Stimulated activated CD8-positive, alpha-beta memory T cell treated with anti-CD3 and anti-CD28 coated beads, Interleukin-4, amount 100 ng/mL, for 48 hours (primary cell): ENCODE data around the gene BPIFB1.

Source experiments
- DNase-seq: peaks from one replicate; pipeline ENCODE4 v3.0.0-alpha.2; 2020

Gene BPIFB1

DNA sequence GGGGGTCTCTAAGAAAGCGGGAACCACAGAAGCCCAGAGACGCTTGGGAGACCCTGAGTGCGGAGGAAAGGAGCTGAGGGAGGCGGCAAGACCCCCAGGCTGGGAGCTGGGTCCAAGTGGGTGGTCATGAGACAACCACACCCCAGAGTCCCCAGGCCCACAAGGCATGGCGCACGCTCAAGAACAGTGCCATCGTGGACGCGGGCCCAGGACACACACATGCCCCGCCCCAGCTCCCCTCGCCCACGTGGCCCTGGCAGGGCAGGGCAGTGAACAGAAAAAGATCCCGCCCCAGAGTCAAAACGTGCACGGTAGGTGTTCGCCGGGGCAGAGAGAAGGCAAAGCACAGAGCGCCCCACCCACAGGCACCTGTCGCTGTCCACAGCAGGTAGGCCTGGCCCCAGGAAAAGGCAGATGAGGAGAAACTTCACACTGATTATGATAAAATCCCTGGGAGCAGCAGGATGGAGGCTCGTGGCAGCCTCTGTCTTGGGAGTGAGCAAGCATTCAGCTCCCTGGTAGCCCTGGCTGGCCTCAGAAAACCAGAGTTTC lies 50.0 kb downstream of the BPIFB1 start:
- DNase-seq: no peak

DNA sequence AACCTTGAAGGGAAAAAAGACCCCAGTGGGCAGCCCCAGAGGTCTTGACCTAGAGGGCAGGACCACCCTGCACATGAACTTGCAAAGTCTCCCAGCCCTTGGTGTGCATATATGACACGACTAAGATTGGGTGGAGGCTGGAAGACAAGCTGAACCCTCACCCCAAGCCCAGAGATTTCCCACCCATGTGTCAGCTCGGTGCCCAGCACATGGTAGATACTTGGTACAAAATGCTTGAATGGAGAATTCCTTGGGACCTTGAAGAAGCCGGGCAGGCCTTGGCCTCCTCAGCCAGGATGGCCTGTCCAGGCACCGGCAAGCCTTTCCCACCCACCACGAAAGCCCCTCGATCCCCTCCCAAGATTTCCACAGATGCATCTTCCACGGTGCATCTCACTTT lies 50.6 kb downstream of the BPIFB1 start:
- DNase-seq: no peak

DNA sequence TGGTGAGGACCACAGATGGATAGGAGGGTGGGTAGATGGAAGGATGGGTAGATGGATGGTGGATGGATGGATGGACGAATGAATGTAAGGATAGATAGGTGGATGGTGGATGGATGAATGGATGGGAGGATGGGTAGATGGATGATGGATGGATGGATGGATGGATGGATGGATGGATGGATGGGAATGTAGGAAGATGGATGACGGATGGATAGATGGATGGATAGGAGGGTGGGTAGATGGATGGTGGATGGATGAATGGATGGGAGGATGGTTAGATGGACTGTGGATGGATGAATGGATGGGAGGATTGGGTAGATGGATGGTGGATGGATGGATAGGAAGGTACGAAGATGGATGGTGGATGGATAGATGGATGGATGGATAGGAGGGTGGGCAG lies 51.1 kb downstream of the BPIFB1 start:
- DNase-seq: no peak

DNA sequence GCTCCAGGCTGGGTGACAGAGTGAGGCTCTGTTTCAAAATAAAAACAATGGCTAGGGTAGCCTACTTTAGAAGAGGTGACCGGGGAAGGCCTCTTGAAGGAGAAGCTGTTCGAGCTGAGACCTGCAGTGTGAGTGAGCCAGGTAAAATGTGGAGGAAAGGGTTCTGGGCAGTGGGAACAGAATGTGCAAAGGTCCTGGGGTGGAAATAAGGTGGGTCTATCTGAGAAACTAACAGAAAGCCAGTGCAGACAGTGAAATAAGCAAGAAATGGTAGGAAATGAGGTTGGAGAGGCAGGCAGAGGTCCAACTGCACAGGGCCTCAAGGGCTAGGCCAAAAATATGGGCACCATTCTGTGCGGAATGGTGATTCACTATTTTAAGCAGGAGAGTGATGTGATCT lies 53.4 kb downstream of the BPIFB1 start:
- no peak for DNase-seq

DNA sequence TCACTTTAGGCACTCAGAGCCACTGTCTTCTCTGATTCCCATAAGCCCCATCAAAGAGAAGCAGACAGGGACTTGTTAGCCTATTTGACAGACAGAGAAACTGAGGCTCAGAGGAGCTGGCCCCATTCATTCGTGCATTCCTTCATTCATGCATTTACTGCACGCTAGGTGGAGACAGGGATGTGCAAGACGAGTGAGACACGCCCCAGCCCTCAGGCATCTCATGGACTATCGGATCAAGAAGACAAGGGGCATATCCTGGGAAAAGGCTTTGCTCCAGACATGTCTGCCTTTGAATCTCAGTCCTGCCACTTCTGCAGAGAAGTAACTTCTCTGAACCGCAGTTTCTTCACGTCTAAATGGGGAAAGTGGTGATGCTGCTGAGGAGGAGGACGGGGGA lies 54.1 kb downstream of the BPIFB1 start:
- DNase-seq: no peak

DNA sequence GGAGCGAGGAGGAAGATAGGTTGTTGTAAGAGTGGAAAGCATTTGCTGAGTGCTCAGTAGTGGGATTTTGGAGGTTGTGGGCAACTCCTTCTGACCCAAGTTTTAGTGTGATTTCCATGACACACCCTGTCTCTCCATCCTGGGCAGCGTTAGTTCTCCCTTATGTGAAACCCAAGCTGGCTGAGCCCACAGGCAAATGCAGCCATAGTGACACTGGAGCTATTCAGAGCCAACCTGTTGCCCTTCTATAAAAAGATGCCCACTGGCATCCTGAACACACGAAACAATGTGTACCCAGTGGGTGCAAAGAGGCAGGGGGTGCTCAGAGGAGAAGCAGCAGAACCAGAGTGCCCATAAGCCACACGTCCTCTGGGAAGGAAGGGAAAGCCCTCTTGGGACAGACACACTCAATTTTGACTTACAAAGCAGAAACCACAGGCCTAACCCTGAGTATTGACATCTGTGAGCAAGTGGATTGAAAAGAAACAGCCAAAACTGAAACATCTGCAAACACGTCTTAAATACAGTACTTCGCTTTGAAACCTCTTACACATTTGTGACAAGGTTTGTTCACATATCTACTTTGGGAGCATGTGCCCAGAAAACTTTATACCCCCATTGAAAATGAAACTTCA lies 54.6 kb downstream of the BPIFB1 start:
- no peak for DNase-seq

DNA sequence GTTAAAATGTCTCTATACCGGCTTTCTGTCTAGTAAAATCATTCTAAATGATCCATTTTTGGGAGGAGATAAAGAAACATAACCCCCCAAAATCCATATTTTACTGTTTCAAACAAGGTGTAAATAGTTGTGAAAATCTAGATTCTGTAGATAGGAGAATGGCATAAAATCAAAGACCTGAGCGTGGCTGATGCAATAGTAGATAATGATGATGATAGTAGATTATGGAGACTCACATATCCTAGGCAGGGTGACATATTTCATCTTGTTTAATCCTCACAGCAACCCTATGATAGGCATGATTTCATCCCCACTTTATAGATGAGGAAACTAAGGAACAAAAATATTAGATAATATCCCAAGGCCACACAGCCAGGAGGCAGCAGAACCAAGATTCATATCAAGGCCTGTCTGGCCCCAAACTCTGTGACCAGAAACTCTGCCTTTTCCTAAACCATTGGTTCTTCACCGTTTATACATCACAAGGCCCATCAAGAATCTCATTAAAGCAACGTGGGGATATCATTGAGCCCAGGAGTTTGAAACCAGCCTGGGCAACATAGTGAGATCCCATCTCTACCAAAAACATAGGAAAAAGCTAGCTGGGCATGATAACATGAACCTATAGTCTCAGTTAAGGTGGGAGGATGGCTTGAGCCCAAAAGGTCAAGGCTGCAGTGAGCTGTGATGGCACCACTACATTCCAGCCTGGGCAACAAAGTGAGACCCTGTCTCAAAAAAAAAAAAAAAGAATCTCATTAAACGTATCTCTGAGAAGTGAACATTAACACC lies 55.6 kb downstream of the BPIFB1 start:
- no peak for DNase-seq

DNA sequence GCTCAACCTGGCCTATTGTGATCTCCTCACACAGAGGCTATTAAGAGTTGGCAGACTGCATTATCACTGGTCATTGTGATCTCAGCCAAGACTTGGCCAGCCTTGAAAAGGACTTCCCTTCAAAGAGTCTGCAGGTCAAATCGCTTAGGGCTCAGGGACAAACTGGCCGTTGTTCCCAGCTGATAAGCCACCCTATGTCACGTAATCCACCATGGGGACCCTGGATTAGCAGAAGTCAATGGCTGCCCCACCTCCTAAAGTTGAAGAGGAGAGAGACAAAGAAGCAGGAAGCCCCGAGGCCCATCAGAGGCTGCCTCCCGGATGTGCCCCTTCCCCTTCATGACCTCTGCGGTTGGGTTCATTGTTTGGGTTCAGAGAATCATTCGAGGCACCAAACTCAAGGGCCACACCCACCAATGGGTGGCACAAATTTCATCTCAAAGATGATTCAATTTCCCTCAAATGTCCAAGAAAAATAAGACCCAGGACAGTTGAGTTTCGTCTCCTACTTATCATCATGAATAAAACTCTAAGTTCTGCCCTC lies 56.6 kb downstream of the BPIFB1 start:
- no peak for DNase-seq

DNA sequence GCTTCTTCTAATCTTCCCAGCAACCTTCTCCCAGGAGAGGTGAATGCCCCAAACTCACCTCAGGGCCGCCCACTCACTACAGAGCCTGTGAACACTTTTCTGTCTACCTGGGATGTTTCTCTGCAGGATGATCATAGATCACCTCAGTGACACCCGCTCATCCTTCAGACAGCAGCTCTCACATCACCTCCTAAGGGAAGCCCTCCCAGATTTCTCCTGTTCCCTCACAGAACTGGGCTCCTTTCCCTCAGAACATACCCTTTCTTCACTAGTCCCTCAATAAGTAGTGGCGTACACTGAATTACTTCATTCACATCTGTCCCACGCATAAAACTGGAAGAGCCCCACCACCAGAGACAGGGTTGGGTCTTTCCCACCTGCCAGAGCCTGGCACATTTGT lies 60.5 kb downstream of the BPIFB1 start:
- DNase-seq: no peak

DNA sequence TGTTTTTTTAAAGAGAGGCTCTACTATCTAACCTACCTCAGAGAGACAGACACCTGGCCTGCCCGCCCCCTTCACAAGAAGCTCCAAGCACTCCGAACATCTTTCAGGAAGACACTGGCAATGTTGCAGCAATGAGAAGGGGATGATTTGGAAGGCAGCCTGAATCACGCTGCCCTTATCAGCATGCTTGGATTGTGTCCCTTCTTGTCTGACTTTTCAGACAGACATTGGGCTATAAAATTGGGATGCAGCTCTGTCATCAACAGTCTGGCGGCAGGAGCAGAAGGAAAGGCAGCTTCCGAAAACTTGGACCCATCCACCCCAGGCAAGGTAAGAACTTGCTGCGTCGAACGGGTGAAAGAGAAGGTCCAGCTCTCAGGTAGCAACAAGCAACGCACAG lies 62.3 kb downstream of the BPIFB1 start:
- no peak for DNase-seq

DNA sequence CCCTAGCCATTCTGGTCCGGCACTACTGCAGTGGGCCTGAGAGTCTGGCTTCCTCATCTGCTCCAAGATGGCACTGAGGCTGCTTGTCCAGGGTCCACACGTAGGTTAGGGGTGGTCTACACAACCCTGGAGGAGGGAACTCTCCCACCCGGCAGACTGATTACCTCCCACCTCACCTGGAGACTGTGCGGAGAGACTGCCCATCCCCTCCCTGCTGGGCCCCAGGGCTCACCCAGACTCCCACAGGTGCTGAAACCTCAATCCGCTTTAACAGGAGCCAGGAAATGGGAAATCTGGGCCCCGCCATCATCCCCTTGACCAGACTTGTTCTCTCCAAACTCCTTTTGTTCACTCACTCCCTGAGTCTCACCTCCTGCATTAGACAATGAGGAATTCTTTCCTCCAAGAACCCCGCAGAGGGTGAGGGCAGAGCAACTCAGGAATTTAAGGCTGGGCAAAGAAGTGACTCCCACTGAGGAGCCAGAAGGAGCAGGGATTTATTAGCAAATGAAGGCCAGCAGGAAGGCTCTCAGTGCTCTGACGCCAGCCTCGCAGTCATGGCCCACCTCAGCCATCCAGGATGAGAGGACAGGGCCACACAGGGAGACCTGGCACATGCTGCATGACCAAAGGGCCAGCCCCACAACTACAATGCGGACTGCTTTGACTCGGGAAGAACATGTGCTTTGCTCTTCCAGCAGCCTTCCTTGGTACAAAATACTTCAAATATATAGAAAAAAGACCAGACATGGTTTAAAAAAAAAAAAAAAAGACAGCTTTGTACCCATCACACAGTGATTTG lies 65.3 kb downstream of the BPIFB1 start:
- DNase-seq: no peak

DNA sequence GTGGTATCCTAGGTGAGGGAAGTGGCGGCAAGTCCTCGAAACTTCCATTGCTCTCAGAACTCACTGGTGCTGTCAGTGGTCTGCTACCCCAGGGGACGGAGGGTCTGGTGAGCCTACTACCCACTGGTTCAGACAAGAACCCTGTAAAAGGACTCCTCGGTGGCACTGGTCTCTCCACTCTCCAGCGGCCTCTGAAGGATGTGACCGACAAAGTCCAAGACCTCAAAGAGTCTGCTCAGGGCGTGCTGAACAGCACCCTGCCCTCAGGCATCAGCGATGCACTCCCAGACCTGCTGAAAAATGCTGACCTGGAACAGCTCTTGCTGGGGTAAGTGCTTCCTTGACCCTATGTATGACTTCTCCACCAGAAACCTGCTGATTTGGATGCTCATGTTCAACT lies 66.5 kb downstream of the BPIFB1 start:
- DNase-seq: no peak

DNA sequence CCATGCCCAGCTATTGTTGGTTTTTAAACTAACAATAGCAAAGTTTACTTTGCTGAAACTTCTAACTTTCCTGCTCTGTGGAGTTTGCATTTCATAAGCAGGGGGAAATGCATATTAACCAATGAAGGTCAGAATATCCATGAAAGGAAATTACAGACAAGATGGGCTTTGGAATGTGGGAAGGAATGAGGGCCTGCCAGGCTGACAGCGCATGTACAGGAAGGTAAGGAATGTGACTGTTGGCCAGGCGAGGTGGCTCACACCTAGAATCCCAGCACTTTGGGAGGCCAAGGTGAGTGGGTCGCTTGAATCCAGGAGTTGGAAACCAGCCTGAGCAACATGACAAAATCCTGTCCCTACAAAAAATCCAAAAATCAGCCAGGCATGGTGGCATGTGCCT lies 68.7 kb downstream of the BPIFB1 start:
- DNase-seq: no peak

DNA sequence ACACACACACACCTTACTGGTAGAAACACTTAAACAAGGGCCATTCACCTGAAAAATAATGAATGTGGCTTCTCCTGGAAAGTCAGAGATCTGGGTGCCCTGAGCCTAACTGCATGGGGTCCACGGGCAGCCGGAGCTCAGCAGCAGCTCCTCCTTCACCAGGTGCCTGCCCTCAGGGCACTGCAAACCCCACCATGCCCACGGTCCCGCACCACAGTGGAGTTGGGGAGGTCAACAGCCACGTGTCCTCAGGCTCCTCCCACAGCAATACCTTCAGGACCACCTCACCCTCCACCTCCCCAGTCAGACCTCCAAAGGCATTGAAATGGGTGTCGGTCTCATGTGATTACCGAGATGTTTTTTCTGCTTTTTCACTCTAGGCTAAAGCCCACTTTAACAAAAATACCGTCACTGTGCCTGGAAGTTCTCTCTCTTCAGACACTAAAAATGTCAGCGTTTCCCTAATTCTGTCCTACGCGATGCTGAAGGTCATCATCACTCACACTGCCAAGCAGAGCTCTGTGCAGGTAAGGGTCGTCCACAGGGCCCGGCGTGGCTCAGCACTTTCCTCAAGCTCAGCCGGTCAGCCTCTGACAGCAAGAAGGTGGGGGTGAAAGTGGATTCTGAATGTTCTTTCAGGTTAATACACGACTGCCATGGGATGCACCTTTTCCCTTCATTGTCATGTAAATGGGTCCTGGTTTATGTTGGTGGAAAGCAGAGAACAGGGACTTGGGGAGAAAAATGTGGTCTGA lies 69.4 kb downstream of the BPIFB1 start:
- DNase-seq: no peak

DNA sequence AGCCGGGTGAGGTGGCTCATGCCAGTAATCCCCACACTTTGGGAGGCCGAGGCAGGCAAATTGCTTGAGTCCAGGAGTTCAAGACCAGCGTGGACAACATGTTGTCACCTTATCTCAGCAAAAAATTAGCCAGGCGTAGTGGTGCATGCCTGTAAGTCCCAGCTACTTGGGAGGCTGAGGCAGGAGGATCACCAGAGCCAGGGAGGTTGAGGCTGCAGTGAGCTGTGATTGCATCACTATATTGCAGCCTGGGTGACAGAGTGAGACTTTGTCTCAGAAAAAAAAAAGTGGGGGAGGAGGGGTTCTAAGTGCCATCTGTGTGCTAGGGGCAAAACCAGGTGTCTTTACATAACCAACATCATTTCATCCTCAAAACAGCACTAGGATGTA lies 70.0 kb downstream of the BPIFB1 start:
- no peak for DNase-seq
